ENCODE measurements around the gene DGKG.

DGKG gene

DNA sequence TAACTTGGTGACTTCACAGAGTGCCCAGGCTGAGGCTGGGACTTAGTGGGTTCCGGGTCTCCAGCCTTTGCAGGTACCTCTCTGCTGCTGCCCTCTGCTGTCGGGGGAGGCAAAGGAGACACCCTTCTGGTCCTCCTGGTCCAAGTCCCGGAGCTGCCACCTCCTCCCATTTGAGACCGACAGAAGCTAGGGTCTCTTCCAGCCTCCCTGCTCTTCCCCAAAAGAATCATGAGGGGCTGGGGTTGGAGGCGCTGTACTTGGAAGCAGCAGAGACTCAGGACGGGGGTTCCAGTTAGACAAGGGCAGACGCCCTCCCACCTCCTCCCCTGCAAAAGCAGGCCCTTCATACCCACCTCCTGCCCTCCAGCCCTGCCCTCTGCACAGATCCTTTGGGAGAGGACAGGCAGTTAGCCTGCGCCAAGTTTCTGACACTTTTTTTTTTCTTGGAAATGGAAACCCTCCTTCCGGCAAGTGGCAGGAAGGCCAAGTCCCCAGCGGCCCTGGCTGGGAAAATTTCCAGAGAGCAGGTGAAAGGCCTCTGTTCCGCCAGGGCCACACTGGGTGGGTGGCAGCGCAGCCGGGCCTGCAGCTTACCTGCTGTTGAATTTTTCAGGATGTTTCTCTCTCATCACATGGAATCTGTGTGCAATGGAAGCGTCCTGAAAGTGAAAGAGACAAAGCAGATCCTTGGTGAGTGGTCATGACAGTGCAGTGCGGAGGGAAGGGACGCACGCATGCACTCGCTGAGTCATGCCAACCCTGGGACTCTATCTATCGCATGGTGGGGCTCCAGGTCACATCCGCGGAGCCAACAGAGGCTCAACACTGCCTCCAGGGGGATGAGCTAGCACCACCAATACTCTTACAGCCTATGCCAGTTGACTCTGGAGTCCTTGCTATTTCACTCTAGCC, 119.9 kb downstream of the DGKG start:
- peak; percentile 70 for DNase-seq (ENCODE audit: extremely low read depth, insufficient read length)
- peak; percentile 85 for TF ChIP-seq CTCF (IDR thresholded peaks at IDR 0.05; ENCODE audit: insufficient read depth, low read length, poor library complexity, severe bottlenecking)
- Histone ChIP-seq H3K4me3 (replicated peaks; ENCODE audit: low read depth, low read length) (peak overlapping the region; percentile 52), H3K27me3 (replicated peaks; ENCODE audit: control insufficient read depth, insufficient read depth, low read length) (no peaks in the 10 kb centered on the region), H3K36me3 (ENCODE audit: control insufficient read depth, insufficient read depth, low read length) (no peaks in the 10 kb centered on the region)

DNA sequence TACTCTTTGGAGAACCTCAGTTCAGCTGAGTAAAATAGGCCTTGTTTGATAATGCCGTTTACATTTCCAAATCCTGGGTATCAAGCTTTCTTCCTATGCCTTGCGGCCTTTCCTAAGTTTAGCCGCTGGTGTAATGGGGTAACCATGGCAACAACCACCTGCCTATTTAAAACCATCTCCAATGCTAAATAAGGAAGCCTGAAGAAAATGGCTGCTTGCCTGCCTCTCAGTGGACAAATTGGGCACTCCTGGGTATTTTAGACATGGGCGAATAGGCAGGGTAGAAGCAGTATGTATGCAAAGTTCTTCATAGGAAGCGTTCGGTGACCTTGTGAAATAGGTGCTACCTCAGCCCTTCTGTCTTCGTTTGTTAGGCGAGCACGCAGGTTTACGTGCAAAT, 122.7 kb downstream of the DGKG start:
- H3K27me3 ChIP-seq (replicated peaks; ENCODE audit: control insufficient read depth, insufficient read depth, low read length): no peaks in the 10 kb centered on the region
- no peak for DNase-seq (ENCODE audit: extremely low read depth, insufficient read length)
- H3K4me3 ChIP-seq (replicated peaks; ENCODE audit: low read depth, low read length): no peak overlapping the region
- no peak for TF ChIP-seq CTCF (IDR thresholded peaks at IDR 0.05; ENCODE audit: insufficient read depth, low read length, poor library complexity, severe bottlenecking)
- no peaks in the 10 kb centered on the region for H3K36me3 ChIP-seq (ENCODE audit: control insufficient read depth, insufficient read depth, low read length)

GRCh38 chr3:186237915-186238314, 124.1 kb downstream of the DGKG start:
- DNase-seq (ENCODE audit: extremely low read depth, insufficient read length): peak; percentile 51
- no peak for TF ChIP-seq CTCF (IDR thresholded peaks at IDR 0.05; ENCODE audit: insufficient read depth, low read length, poor library complexity, severe bottlenecking)
- no peaks in the 10 kb centered on the region for H3K36me3 ChIP-seq (ENCODE audit: control insufficient read depth, insufficient read depth, low read length)

DNA sequence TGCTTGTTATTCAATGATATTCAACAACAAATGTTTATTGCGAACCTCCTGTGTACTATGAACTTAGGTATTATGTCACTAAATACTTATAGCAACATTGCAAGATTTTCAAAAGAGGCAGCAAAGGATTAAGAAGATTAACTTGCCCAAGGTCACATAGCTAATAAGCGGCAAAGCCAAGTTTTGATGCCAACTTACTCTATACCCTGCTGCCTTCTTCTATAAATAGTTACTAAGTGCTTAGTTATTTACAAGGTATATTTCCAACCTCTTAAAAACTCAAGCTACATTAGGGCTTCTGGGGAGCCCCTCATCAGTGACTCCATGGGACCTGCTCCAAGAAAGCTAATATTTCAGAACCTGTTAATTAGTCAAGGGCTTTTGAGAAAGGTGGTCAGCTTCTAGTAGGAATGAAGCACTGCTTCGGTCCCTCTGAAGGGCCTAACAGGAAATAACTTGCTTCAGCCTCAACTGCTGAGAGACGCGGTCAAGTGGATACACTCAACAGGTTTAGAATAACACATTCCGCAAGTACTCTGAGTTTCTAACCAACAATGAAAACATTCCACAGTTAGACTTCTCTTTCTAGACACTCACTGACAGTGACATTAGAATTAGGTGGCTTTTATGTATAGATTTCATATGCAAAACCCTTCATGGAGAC, 125.5 kb downstream of the DGKG start:
- H3K4me3 ChIP-seq (replicated peaks; ENCODE audit: low read depth, low read length): no peak overlapping the region
- TF ChIP-seq CTCF (IDR thresholded peaks at IDR 0.05; ENCODE audit: insufficient read depth, low read length, poor library complexity, severe bottlenecking): no peak
- no peak for DNase-seq (ENCODE audit: extremely low read depth, insufficient read length)
- H3K27me3 ChIP-seq (replicated peaks; ENCODE audit: control insufficient read depth, insufficient read depth, low read length): no peaks in the 10 kb centered on the region
- H3K36me3 ChIP-seq (ENCODE audit: control insufficient read depth, insufficient read depth, low read length): no peaks in the 10 kb centered on the region

More at GRCh38 chr3:186237915-186238314, 124.1 kb downstream of the DGKG start:
- no peak overlapping the region for H3K4me3 ChIP-seq (replicated peaks; ENCODE audit: low read depth, low read length)
- no peaks in the 10 kb centered on the region for H3K27me3 ChIP-seq (replicated peaks; ENCODE audit: control insufficient read depth, insufficient read depth, low read length)

DNA sequence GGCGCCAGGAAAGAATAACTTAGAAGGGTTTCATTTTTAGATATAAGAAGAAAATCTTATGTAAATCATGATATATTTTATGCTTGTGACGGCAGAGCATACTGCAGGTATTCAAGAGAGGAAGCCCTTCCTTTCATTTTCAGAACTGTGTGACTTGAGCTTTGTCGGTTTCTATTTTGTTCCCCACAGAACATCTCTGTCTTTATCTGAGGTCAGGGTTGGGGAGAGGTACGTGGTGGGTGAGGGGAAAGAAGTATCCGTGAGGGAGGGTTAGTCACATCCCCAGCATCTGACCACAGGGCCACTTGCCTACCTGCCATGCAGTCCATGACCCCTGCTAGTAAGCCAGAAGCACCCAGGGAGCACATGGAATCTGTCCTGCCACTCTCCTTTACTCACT, 126.5 kb downstream of the DGKG start:
- peak; percentile 45 for DNase-seq (ENCODE audit: extremely low read depth, insufficient read length)
- TF ChIP-seq CTCF (IDR thresholded peaks at IDR 0.05; ENCODE audit: insufficient read depth, low read length, poor library complexity, severe bottlenecking): no peak
- no peaks in the 10 kb centered on the region for H3K36me3 ChIP-seq (ENCODE audit: control insufficient read depth, insufficient read depth, low read length)
- no peaks in the 10 kb centered on the region for H3K27me3 ChIP-seq (replicated peaks; ENCODE audit: control insufficient read depth, insufficient read depth, low read length)
- peak overlapping the region; percentile 25 for H3K4me3 ChIP-seq (replicated peaks; ENCODE audit: low read depth, low read length)

Measured in GM06990 (cell line).